DND-41 (cell line): ENCODE data around the gene AGPAT3.

Experiments used
- EZH2 ChIP-seq: IDR thresholded peaks from 3 replicates; pipeline ENCODE4 v1.6.1; 2012; ENCODE audit warnings: borderline replicate concordance, low read depth, mild to moderate bottlenecking, moderate library complexity, low read length, inconsistent platforms; ENCODE audit not compliant: severe bottlenecking
- TF ChIP-seq, protein P1 (sequence below): IDR thresholded peaks from 2 replicates; pipeline ENCODE4 v1.5.1; 2012; ENCODE audit warnings: borderline replicate concordance, low read length, moderate library complexity, mild to moderate bottlenecking; ENCODE audit not compliant: poor library complexity, severe bottlenecking; ENCODE audit errors: extremely low read depth

DNA sequence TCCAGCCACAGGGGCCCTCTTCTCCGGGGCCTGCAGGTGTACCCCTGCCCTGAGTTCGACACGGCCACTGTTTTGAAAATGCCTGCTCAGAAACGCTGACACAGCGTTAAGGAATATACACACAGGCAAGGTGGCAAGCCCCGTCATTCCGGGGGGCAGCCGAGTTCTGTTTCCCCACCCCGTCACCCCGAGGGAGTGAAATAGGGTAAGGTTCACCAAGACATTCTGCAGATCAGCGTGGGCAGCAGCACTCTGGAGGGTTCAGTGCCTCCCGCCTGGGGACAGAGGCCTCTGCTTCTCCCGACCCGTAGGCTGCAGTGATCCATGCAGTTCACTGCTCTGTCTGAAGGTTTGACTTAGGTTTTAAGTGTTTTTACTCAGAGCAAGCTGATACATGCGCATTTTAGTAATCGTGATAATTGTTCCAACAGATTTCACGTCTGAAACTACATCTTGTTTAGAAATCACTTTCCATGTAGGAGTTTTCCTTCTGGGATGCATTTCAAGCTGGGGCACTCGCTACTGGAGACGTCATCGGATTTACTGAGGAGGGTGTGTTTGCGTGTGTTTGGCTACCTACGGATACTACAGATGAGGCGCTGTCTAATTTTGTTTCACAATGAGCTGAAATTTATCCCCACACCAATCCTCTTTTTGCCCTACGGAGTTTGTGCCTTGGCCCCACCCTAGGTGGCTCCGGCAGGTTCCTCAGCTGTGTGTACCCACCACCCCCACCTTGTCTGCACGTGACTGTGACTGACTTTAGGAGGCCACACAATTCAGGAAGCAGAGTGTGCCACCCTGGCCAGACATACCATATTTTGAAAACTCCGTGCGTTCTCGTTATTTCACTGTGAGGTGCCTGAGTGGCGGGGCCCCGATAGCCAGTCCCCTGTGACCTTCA, 63.5 kb downstream of the AGPAT3 start:
- TF ChIP-seq, protein P1, sequence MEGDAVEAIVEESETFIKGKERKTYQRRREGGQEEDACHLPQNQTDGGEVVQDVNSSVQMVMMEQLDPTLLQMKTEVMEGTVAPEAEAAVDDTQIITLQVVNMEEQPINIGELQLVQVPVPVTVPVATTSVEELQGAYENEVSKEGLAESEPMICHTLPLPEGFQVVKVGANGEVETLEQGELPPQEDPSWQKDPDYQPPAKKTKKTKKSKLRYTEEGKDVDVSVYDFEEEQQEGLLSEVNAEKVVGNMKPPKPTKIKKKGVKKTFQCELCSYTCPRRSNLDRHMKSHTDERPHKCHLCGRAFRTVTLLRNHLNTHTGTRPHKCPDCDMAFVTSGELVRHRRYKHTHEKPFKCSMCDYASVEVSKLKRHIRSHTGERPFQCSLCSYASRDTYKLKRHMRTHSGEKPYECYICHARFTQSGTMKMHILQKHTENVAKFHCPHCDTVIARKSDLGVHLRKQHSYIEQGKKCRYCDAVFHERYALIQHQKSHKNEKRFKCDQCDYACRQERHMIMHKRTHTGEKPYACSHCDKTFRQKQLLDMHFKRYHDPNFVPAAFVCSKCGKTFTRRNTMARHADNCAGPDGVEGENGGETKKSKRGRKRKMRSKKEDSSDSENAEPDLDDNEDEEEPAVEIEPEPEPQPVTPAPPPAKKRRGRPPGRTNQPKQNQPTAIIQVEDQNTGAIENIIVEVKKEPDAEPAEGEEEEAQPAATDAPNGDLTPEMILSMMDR, result no peak
- no peak for TF ChIP-seq EZH2
